Osteoblast (primary cell): Measurements from ENCODE around the gene INAVA. TPM values are rescaled to one million over a fixed set of nuclear protein-coding genes. Genes with fewer than 3 reads are reported as not detected.

Source experiments
- DNase-seq: peaks from one replicate; pipeline ENCODE4 v3.0.0; 2011; ENCODE audit warnings: low spot score, mixed read lengths; ENCODE audit not compliant: insufficient read length; ENCODE audit errors: missing footprints
- H2AFZ ChIP-seq: 2 replicates; pipeline ENCODE4 v1.6.0; 2011; ENCODE audit warnings: mild to moderate bottlenecking, low read length
- H3K27ac ChIP-seq: 2 replicates; pipeline ENCODE4 v1.5.1; 2011; ENCODE audit warnings: mild to moderate bottlenecking, low read depth, low read length, moderate library complexity
- H3K27me3 ChIP-seq: 2 replicates; pipeline ENCODE4 v1.6.0; 2012; ENCODE audit warnings: mild to moderate bottlenecking, control low read depth, inconsistent platforms, low read length, moderate library complexity; ENCODE audit not compliant: insufficient read depth
- H3K36me3 ChIP-seq: 2 replicates; pipeline ENCODE4 v1.5.1; 2011; ENCODE audit warnings: mild to moderate bottlenecking, low read length, control low read depth, moderate library complexity; ENCODE audit not compliant: insufficient read depth
- H3K4me1 ChIP-seq: 2 replicates; pipeline ENCODE4 v1.5.1; 2011; ENCODE audit warnings: mild to moderate bottlenecking, low read length, control low read depth, moderate library complexity; ENCODE audit not compliant: insufficient read depth
- H3K4me2 ChIP-seq: 2 replicates; pipeline ENCODE4 v1.6.0; 2011; ENCODE audit warnings: mild to moderate bottlenecking, low read length; ENCODE audit not compliant: insufficient read depth
- H3K4me3 ChIP-seq: fragments of 200-600 bp; sonication (generic); 3 replicates; pipeline ENCODE4 v1.5.1; 2012; ENCODE audit warnings: mild to moderate bottlenecking, low read length, inconsistent platforms; ENCODE audit not compliant: insufficient read depth
- H3K79me2 ChIP-seq: 2 replicates; pipeline ENCODE4 v1.6.0; 2012; ENCODE audit warnings: mild to moderate bottlenecking, low read length, control low read depth, inconsistent platforms; ENCODE audit not compliant: insufficient read depth
- H3K9me3 ChIP-seq: 2 replicates; pipeline ENCODE4 v1.5.1; 2011; ENCODE audit warnings: low read depth, low read length, control low read depth
- H4K20me1 ChIP-seq: 2 replicates; pipeline ENCODE4 v1.6.0; 2012; ENCODE audit warnings: mild to moderate bottlenecking, low read length, control low read depth; ENCODE audit not compliant: insufficient read depth
- CTCF ChIP-seq: IDR thresholded peaks from 2 replicates; pipeline ENCODE4 v1.5.1; 2011; ENCODE audit warnings: mild to moderate bottlenecking, low read depth, low read length, moderate library complexity; ENCODE audit errors: extremely low read depth
- total RNA-seq: library from RNA; depleted of rRNA; stranded (reverse); fragments of >200 nt; gene quantifications from 2 replicates; pipeline ENCODE4 v1.2.3, GENCODE V29; 2012

INAVA gene
- total RNA-seq, 1 donor: 0.36 TPM

- Histone ChIP-seq H3K79me2 (no peaks in the 10 kb centered on the region), H3K36me3 (no peaks in the 10 kb centered on the region), H3K9me3 (no peaks in the 10 kb centered on the region), H3K4me2 (no peak overlapping the region), H2AFZ (no peak overlapping the region), H4K20me1 (no peaks in the 10 kb centered on the region), H3K4me3 (no peak overlapping the region), H3K27me3 (peaks cover 51% of the 10 kb centered on the region), H3K4me1 (no peaks in the 10 kb centered on the region), H3K27ac (no peak overlapping the region)
- no peak for DNase-seq
- TF ChIP-seq CTCF: no peak
Observed at GRCh38 chr1:200889571-200889970, 5.1 kb upstream of the INAVA start.

GRCh38 chr1:200890027-200890426 is 4.7 kb upstream of the INAVA start:
- H3K4me3 ChIP-seq: no peak overlapping the region
- no peak for DNase-seq
- no peaks in the 10 kb centered on the region for H4K20me1 ChIP-seq
- no peaks in the 10 kb centered on the region for H3K79me2 ChIP-seq
- H3K9me3 ChIP-seq: no peaks in the 10 kb centered on the region
- no peak for TF ChIP-seq CTCF
- no peak overlapping the region for H3K4me2 ChIP-seq
- no peak overlapping the region for H3K27ac ChIP-seq
- H3K4me1 ChIP-seq: no peaks in the 10 kb centered on the region
- H3K36me3 ChIP-seq: no peaks in the 10 kb centered on the region
- no peak overlapping the region for H2AFZ ChIP-seq
- H3K27me3 ChIP-seq: peaks cover 51% of the 10 kb centered on the region

DNA sequence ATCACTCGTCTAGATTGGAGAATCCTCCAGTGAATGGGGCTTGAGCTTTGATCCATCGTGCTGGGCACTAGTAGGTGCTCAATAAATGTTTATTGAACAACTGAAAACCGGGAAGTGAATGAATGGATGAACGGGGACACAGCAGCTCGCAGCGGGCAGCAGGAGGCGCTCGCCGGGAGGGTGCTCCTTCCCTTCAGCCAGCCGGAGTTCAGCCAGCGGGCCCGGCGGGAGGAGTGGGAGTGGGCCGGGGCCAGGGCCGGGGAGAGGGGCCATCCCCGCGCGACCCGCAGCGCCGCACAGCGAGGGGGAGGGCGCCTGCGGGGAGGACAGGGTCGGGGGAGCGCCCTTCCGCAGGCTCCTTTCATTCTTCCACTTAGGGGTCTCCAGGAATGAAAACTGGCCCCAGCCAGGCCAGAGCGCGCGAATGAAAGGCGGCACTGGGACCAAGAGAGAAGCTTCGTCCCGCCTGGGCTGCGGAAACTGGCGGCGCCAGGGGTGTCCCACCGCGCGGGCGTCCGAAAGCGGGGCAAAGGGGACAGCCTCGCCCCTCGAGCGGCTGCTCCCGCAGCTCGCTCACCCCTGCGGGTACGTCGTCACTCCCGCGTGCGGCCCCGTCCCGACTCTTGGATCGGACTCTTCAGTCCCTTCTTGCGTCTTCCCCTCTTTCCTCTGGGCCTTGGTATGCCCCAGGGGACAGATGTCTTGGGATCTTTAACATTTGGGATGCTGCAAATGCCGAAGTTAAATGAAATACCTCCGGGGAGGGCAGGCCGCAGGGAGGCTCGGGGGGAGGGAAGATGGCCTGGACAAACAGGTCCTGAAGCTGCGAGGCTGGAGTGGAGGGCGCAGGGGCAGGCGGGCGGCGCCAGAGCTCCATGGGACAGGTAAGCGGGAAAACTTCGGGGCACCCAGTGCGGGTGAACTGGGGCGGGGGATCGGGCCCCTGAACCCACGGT is 3.6 kb upstream of the INAVA start:
- no peaks in the 10 kb centered on the region for H4K20me1 ChIP-seq
- H3K4me1 ChIP-seq: no peaks in the 10 kb centered on the region
- DNase-seq: peak; percentile 94
- no peaks in the 10 kb centered on the region for H3K36me3 ChIP-seq
- H3K27ac ChIP-seq: no peak overlapping the region
- H3K4me3 ChIP-seq: peak overlapping the region; percentile 68
- peak overlapping the region; percentile 85 for H3K4me2 ChIP-seq
- H3K27me3 ChIP-seq: peaks cover 51% of the 10 kb centered on the region
- peak overlapping the region; percentile 85 for H2AFZ ChIP-seq
- H3K79me2 ChIP-seq: no peaks in the 10 kb centered on the region
- peak; percentile 44 for TF ChIP-seq CTCF
- H3K9me3 ChIP-seq: no peaks in the 10 kb centered on the region

- Histone ChIP-seq H2AFZ (peak overlapping the region; percentile 85), H3K4me3 (peak overlapping the region; percentile 68)
Observed at GRCh38 chr1:200891774-200892157, 2.9 kb upstream of the INAVA start.

More at GRCh38 chr1:200891774-200892157, 2.9 kb upstream of the INAVA start:
- H3K36me3 ChIP-seq: no peaks in the 10 kb centered on the region
- H4K20me1 ChIP-seq: no peaks in the 10 kb centered on the region
- no peak overlapping the region for H3K27ac ChIP-seq
- no peaks in the 10 kb centered on the region for H3K9me3 ChIP-seq
- H3K4me2 ChIP-seq: peak overlapping the region; percentile 85
- no peak for DNase-seq
- no peaks in the 10 kb centered on the region for H3K4me1 ChIP-seq
- H3K79me2 ChIP-seq: no peaks in the 10 kb centered on the region
- TF ChIP-seq CTCF: no peak
- H3K27me3 ChIP-seq: peaks cover 51% of the 10 kb centered on the region
